ENCODE data around the gene MRPL43.

MRPL43 gene

GRCh38 chr10:100962351-100963080, 24.8 kb downstream of the MRPL43 start:
- no peak for DNase-seq

DNA sequence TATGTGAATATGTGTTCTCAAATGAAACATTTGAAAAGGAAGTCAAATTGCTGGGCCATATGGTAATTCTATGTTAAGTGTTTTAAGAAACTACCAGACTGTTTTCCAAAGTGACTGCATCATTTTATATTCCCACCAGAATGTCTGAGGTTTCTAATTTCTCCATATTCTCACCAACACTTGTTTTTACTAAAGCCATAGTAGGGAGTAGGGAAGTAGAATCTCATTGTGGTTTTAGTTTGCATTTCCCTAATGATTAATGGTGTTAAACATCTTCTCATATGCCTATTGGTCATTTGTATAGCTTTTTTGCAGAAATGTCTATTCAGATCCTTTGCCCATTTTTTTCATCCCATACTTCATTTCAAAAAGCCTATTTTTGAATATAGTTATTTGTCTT, 27.0 kb downstream of the MRPL43 start:
- no peak for DNase-seq

DNA sequence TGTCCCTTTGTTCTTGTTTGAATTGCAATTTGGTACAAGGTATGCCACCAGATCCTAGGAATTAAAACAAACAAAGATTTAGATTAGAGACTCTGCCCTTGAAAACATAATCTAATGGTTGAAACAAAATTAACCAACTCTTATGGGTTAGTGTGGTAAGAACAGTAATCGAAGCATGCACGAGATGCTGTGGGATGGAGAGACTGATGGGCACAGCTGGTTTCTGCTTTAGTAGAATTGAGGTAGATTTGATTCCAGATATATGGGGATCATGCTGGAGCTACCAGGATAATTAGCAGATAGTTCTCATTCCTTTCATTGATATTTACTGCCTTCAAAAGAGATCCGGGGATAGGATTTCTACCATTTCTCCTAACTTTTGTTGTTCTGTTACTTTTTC, 38.4 kb downstream of the MRPL43 start:
- DNase-seq = no peak

GRCh38 chr10:100945754-100946153, 41.5 kb downstream of the MRPL43 start:
- no peak for DNase-seq

DNA sequence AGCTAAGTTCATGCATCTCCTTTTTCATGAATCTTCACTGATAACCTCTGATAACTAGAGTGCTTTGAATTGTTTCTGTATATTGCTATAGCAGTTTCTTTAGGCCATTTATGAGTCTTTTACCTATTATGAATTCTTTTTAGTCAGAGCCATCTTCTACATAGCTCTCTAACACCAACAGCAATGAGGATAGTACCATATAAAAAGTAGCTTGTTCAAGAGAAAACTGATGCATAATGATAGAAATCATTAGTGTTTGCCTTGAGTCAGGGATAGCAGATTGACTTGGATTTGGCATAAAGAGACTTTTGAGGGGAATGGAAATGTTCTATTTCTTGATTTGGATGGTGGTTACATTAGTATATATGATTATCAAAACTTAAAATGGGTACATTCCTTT, 43.8 kb downstream of the MRPL43 start:
- DNase-seq = no peak

DNA sequence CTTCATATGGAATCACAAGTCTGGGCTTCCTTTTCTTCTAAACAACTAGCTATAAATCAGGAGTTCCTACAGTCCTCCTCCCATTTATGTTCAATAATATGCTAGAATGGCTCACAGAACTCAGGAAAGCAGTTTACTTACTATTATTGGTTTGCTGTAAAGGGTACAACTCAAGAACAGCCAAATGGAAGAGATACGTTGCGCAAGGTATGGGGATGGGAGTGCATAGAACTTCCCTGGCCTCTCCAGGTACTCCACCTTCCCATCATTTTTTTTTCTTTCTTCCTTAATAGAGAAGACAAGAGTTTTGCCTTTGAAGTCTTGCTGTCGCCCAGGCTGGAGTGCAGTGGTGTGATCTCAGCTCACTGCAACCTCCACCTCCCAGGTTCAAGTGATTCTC, 45.1 kb downstream of the MRPL43 start:
- DNase-seq = no peak

DNA sequence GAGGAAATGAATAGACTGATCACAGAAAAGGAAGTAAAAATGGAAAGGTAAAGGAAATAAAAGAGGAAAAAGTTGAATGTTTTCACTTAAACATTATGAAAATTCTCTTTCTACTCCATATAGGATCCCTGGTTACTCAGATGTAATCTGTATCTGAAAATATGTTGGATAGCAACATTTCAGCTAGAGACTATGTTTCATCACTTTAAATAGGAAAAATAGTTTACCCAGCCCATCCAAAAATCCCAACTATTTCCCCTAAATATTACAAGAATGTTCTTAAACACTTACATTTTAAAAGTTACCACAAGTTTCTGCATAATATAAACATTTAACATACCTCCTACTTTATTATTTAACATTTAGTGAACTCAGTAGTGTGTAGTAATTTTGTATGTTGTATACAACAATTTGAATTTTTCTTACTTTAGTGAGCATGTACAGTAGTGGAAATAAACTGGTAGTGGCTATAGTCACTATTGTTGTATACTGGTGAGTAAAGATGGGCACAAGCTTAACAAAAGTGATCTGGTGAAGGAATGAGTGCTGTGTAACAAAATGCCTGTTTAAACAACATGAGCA, 47.4 kb downstream of the MRPL43 start:
- no peak for DNase-seq

All from activated CD4-positive, alpha-beta T cell treated with anti-CD3 and anti-CD28 coated beads for 4 hours (primary cell).